CD8-positive, alpha-beta memory T cell (primary cell): ENCODE results near the gene ITPKA. TPM values are rescaled to one million over a fixed set of nuclear protein-coding genes. Genes with fewer than 3 reads are reported as not detected.

ENCODE experiments used
- polyA plus RNA-seq: library from polyadenylated mRNA; unstranded; fragments of 300-500 nt; fragmentation: Illumina TruSeq; gene quantifications from one replicate; pipeline ENCODE4 v1.2.3, GENCODE V29; 2021
- total RNA-seq, 2 experiments: library from RNA; stranded (reverse); gene quantifications; one replicate each; pipeline ENCODE4 v1.2.3, GENCODE V29; 2021

ITPKA gene
- total and polyA plus RNA-seq, 3 experiments from 2014 or later, result 0.44 to 0.53 TPM; not detected in 1

Other genes starting within 250 kb of the ITPKA start
- gene OIP5, start 161.3 kb upstream of the ITPKA start, total RNA-seq, result 10 to 100 TPM; 16.2 to 19.0 TPM
- 0.58 TPM for gene OIP5, start 161.3 kb upstream of the ITPKA start, polyA plus RNA-seq
- 100 to 1,000 TPM; 100 to 106 TPM for gene NUSAP1, start 161.0 kb upstream of the ITPKA start, total RNA-seq
- 2.7 TPM for gene NUSAP1, start 161.0 kb upstream of the ITPKA start, polyA plus RNA-seq
- 10 to 100 TPM; 19.9 to 20.8 TPM for gene NDUFAF1, start 91.4 kb upstream of the ITPKA start, total RNA-seq
- gene NDUFAF1, start 91.4 kb upstream of the ITPKA start, polyA plus RNA-seq, result 22.6 TPM
- 10 to 100 TPM; 32.9 to 35.5 TPM for gene RTF1, start 76.8 kb upstream of the ITPKA start, total RNA-seq
- gene RTF1, start 76.8 kb upstream of the ITPKA start, polyA plus RNA-seq, result 28.2 TPM
- under 1 TPM; 0.27 to 0.31 TPM for gene LTK, start 20.0 kb downstream of the ITPKA start, total RNA-seq
- gene LTK, start 20.0 kb downstream of the ITPKA start, polyA plus RNA-seq, result 7.3 TPM
- 10 to 100 TPM; 64.6 to 69.3 TPM for gene RPAP1, start 50.4 kb downstream of the ITPKA start, total RNA-seq
- gene RPAP1, start 50.4 kb downstream of the ITPKA start, polyA plus RNA-seq, result 20.7 TPM
- 1 to 10 TPM; 2.0 to 2.6 TPM for gene TYRO3, start 65.3 kb downstream of the ITPKA start, total RNA-seq
- 0.46 TPM for gene TYRO3, start 65.3 kb downstream of the ITPKA start, polyA plus RNA-seq
- 10 to 100 TPM; 40.1 to 41.5 TPM for gene MGA, start 166.5 kb downstream of the ITPKA start, total RNA-seq
- gene MGA, start 166.5 kb downstream of the ITPKA start, polyA plus RNA-seq, result 22.5 TPM